GM12878 (cell line): Measurements from ENCODE around the gene MEX3D. TPM values are rescaled to one million over a fixed set of nuclear protein-coding genes. Genes with fewer than 3 reads are reported as not detected.

Experiments used
- ATAC-seq: fragments of 200-7000 bp; cut with Tn5 transposase; 3 replicates; pipeline ENCODE4 v1.9.1; 2020; ENCODE audit warnings: mild to moderate bottlenecking, moderate library complexity
- BruUV-seq: library from RNA; stranded (reverse); fragments of 400-500 nt; replicated peaks from 2 replicates; lab custom pipeline; 2021; lab: Mats Ljungman, UMichigan
- CTCF ChIA-PET: fragments of 300-600 bp; sonication (Branson Sonifier 250); formaldehyde crosslinking; extraction: SDS; loops from one replicate; lab custom pipeline; 2021; ENCODE audit warnings: inconsistent platforms; lab: Yijun Ruan, JAX
- POLR2A ChIA-PET: fragments of 350-600 bp; formaldehyde crosslinking; extraction: SDS; loops from one replicate; lab custom pipeline; 2021; ENCODE audit warnings: inconsistent platforms; lab: Charles Lee
- RAD21 ChIA-PET: fragments of 300-600 bp; sonication (Branson Sonifier 250); formaldehyde crosslinking; loops from one replicate; lab custom pipeline; 2023; ENCODE audit warnings: antibody characterized with exemption; ENCODE audit not compliant: unreplicated experiment; lab: Charles Lee
- SMC1A ChIA-PET: fragments of 300-600 bp; sonication (Branson Sonifier 250); formaldehyde crosslinking; loops from one replicate; lab custom pipeline; 2023; ENCODE audit not compliant: unreplicated experiment, uncharacterized antibody; lab: Charles Lee
- DNase-seq: peaks from one replicate; pipeline ENCODE4 v3.0.0-alpha.2; 2011; ENCODE audit warnings: low read depth, low spot score
- FAIRE-seq: peaks from 3 replicates; lab custom pipeline; 2011; peaks lifted over from hg19 to GRCh38; lab: Jason Lieb, UNC
- H2AFZ ChIP-seq: 2 replicates; pipeline ENCODE4 v1.6.0; 2011; ENCODE audit warnings: low read depth, low read length, control low read depth; ENCODE audit not compliant: control insufficient read depth
- H3K27ac ChIP-seq: 2 replicates; pipeline ENCODE4 v1.5.1; 2011; ENCODE audit warnings: control low read depth; ENCODE audit not compliant: control insufficient read depth, insufficient read depth
- H3K27me3 ChIP-seq, 2 experiments: replicated peaks in 1 of 2; 2 replicates each; pipeline versions ENCODE4 v1.6.0 to v1.6.1; 2011; ENCODE audit warnings: low read length in 1 of 2; ENCODE audit not compliant: control insufficient read depth in 2 of 2, insufficient read depth in 2 of 2
- H3K36me3 ChIP-seq, 2 experiments: 2 replicates each; pipeline ENCODE4 v1.5.1; 2011; ENCODE audit warnings: low read length in 1 of 2; ENCODE audit not compliant: control insufficient read depth in 2 of 2, insufficient read depth in 2 of 2
- H3K4me1 ChIP-seq: 2 replicates; pipeline ENCODE4 v1.6.1; 2011; ENCODE audit warnings: mild to moderate bottlenecking, low read length, moderate library complexity, mixed read lengths; ENCODE audit not compliant: control insufficient read depth, insufficient read depth
- H3K4me2 ChIP-seq: 2 replicates; pipeline ENCODE4 v1.6.0; 2011; ENCODE audit warnings: control low read depth; ENCODE audit not compliant: control insufficient read depth, insufficient read depth
- H3K4me3 ChIP-seq: fragments of 200-600 bp; sonication (generic); 2 replicates; pipeline ENCODE4 v1.5.1; 2016
- H3K79me2 ChIP-seq: 2 replicates; pipeline ENCODE4 v1.6.0; 2011; ENCODE audit warnings: low read length; ENCODE audit not compliant: control insufficient read depth, insufficient read depth
- H3K9ac ChIP-seq: 2 replicates; pipeline ENCODE4 v1.8.0; 2011; ENCODE audit warnings: low read length, control low read depth, mixed read lengths; ENCODE audit not compliant: control insufficient read depth, insufficient read depth
- H3K9me3 ChIP-seq: replicated peaks from 3 replicates; pipeline ENCODE4 v1.5.1; 2011; ENCODE audit warnings: mild to moderate bottlenecking, low read length; ENCODE audit not compliant: control insufficient read depth, insufficient read depth
- H4K20me1 ChIP-seq: 2 replicates; pipeline ENCODE4 v1.6.0; 2011; ENCODE audit not compliant: control insufficient read depth, insufficient read depth
- CBFB ChIP-seq: IDR thresholded peaks from 2 replicates; pipeline ENCODE4 v1.6.1; 2016; ENCODE audit warnings: antibody characterized with exemption, low read depth
- CBX3 ChIP-seq: fragments of 200-600 bp; sonication (generic); IDR thresholded peaks from 2 replicates; pipeline ENCODE4 v1.6.1; 2016; ENCODE audit warnings: low read depth, borderline replicate concordance
- CHD2 ChIP-seq: IDR thresholded peaks from 2 replicates; pipeline ENCODE4 v1.6.1; 2011; ENCODE audit warnings: low read depth, low read length, improper control_type of control experiment, borderline replicate concordance
- DPF2 ChIP-seq: fragments of 450-650 bp; IDR thresholded peaks from 2 replicates; pipeline ENCODE4 v1.6.1; 2017; ENCODE audit warnings: mild to moderate bottlenecking
- E4F1 ChIP-seq: fragments of 450-650 bp; IDR thresholded peaks from 2 replicates; pipeline ENCODE4 v1.6.1; 2018; ENCODE audit warnings: borderline replicate concordance, mild to moderate bottlenecking; ENCODE audit not compliant: partially characterized antibody
- EED ChIP-seq: sonication (generic); IDR thresholded peaks from 2 replicates; pipeline ENCODE4 v1.6.1; 2016; ENCODE audit warnings: antibody characterized with exemption, low read depth
- FOXK2 ChIP-seq: fragments of 450-650 bp; IDR thresholded peaks from 2 replicates; pipeline ENCODE4 v1.6.1; 2017; ENCODE audit warnings: mild to moderate bottlenecking, moderate library complexity
- HDGF ChIP-seq: fragments of 450-650 bp; IDR thresholded peaks from 2 replicates; pipeline ENCODE4 v1.6.1; 2016; ENCODE audit warnings: antibody characterized with exemption
- MAX ChIP-seq: IDR thresholded peaks from 2 replicates; pipeline ENCODE4 v1.6.1; 2012; ENCODE audit warnings: low read depth, low read length, improper control_type of control experiment
- NRF1 ChIP-seq: conservative IDR thresholded peaks from 2 replicates; pipeline ENCODE4 v1.6.1; 2011; ENCODE audit warnings: mild to moderate bottlenecking, low read depth, low read length, improper control_type of control experiment
- PAX5 ChIP-seq: IDR thresholded peaks from 2 replicates; pipeline ENCODE4 v1.6.1; 2011; ENCODE audit warnings: low read depth, low read length, borderline replicate concordance
- PRDM15 ChIP-seq: fragments of 450-650 bp; formaldehyde crosslinking; IDR thresholded peaks from 2 replicates; pipeline ENCODE4 v1.4.0; 2020; ENCODE audit warnings: mild to moderate bottlenecking, moderate library complexity
- RUNX3 ChIP-seq: IDR thresholded peaks from 2 replicates; pipeline ENCODE4 v1.6.1; 2012; ENCODE audit warnings: low read length, inconsistent platforms
- SMAD5 ChIP-seq: IDR thresholded peaks from 2 replicates; pipeline ENCODE4 v1.6.1; 2016; ENCODE audit warnings: antibody characterized with exemption, low read depth
- SMC3 ChIP-seq: IDR thresholded peaks from 2 replicates; pipeline ENCODE4 v1.6.1; 2011; ENCODE audit warnings: low read length, improper control_type of control experiment, borderline replicate concordance
- SPI1 ChIP-seq: IDR thresholded peaks from 2 replicates; pipeline ENCODE4 v1.6.1; 2011; ENCODE audit warnings: low read depth, mild to moderate bottlenecking, low read length, moderate library complexity, borderline replicate concordance; ENCODE audit not compliant: insufficient read depth
- STAT1 ChIP-seq: fragments of 450-650 bp; conservative IDR thresholded peaks from 2 replicates; pipeline ENCODE4 v1.6.1; 2014; ENCODE audit warnings: antibody characterized with exemption, mild to moderate bottlenecking
- WGBS: methylation state at CpG from one replicate; pipeline ENCODE4 v1.1.6; 2016; ENCODE audit warnings: low lambda C conversion rate; ENCODE audit not compliant: insufficient replicate concordance, insufficient coverage; ENCODE audit errors: missing lambda C conversion rate; 5-methylcytosine and 5-hydroxymethylcytosine counted together
- in situ Hi-C: fragments of 300-500 bp; cut with MboI; formaldehyde crosslinking; loops from 9 replicates; pipeline ENCODE4 v1.14.3; 2018; ENCODE audit warnings: mixed read lengths
- intact Hi-C: fragments of 100-400 bp; cut with micrococcal nuclease; formaldehyde crosslinking; loops from one replicate; pipeline ENCODE4 v1.14.2; 2022; ENCODE audit not compliant: unreplicated experiment
- polyA plus RNA-seq, 11 experiments: library from polyadenylated mRNA; depleted of rRNA in 4 of 11; unstranded in 6 of 11; stranded (reverse) in 5 of 11; fragments of >200 nt; fragmentation: Nextera tagmentation in 4 of 11; fragmentation: Illumina TruSeq in 1 of 11; extraction: Ambion mirVana in 4 of 11; extraction: Trizol in 1 of 11; gene quantifications; 1 replicate in 1 of 11; 2 replicates in 10 of 11; pipeline versions ENCODE4 v1.2.1 to v1.2.3, GENCODE V29; 2011 to 2016; ENCODE audit warnings: inconsistent platforms in 2 of 11, missing spikeins in 2 of 11, low read depth in 1 of 11
- total RNA-seq, 4 experiments: library from RNA; depleted of rRNA in 3 of 4; stranded (reverse); fragments of >200 nt in 3 of 4; fragmentation: Illumina TruSeq in 1 of 4; extraction: Trizol in 1 of 4; gene quantifications; 2 replicates each; pipeline versions ENCODE4 v1.2.1 to v1.2.3, GENCODE V29; 2013 to 2021

MEX3D gene
- total and polyA plus RNA-seq, 10 of the 15 experiments (the other 5 are each of a cell fraction or from before 2014, with no cell fraction given): 0.18 to 6.8 (median 0.81) TPM

- no peak for TF ChIP-seq DPF2
Measured at GRCh38 chr19:1511318-1512317, 56.5 kb downstream of the MEX3D start (continued).

- DNase-seq (no peak), FAIRE-seq (no peak), ATAC-seq (no peak)
- SMC1A ChIA-PET: no interaction called here
- Histone ChIP-seq H3K36me3 (no peaks in the 10 kb centered on the region), H3K4me1 (no peaks in the 10 kb centered on the region), H3K4me2 (no peak overlapping the region), H3K27me3 (no peaks in the 10 kb centered on the region; a peak in 1 of 4 replicates), H3K4me3 (no peak overlapping the region), H3K9ac (no peak overlapping the region), H3K27ac (no peak overlapping the region), H3K79me2 (no peaks in the 10 kb centered on the region), H2AFZ (no peak overlapping the region), H3K9me3 (no peaks in the 10 kb centered on the region; the same call in 2 of the 3 replicates), H4K20me1 (no peaks in the 10 kb centered on the region)
- WGBS: 20% methylated on average over 9 of the region's 9 CpGs
- RAD21 ChIA-PET: no interaction called here
- in situ Hi-C loops (no loop called here), intact Hi-C loops (no loop called here)
- CTCF ChIA-PET: no interaction called here
- no TSS peak for BruUV-seq
- POLR2A ChIA-PET: no interaction called here
- TF ChIP-seq CBFB (no peak), SMAD5 (no peak), HDGF (no peak), STAT1 (no peak), NRF1 (no peak), DPF2 (no peak), MAX (no peak), RUNX3 (no peak), SMC3 (no peak), E4F1 (no peak), CBX3 (no peak), PRDM15 (CRISPR knock-in tag) (no peak), EED (no peak), SPI1 (no peak), FOXK2 (no peak), CHD2 (no peak), PAX5 (no peak)
Measured at GRCh38 chr19:1510807-1511206, 57.3 kb downstream of the MEX3D start.
